GM12865 (cell line): Measurements from ENCODE around the gene METRNL.

ENCODE experiments used
- DNase-seq: peaks from one replicate; pipeline ENCODE4 v3.0.0; 2010; ENCODE audit warnings: low read depth
- H3K4me3 ChIP-seq: 2 replicates; pipeline ENCODE4 v1.5.1; 2011; ENCODE audit warnings: mild to moderate bottlenecking, low read depth, low read length, control low read depth
- TF ChIP-seq, protein P1 (sequence below): IDR thresholded peaks from 2 replicates; pipeline ENCODE4 v1.5.1; 2011; ENCODE audit warnings: low read length, control low read depth, low read depth, inconsistent platforms; ENCODE audit not compliant: insufficient read depth; ENCODE audit errors: missing control alignments

Gene METRNL

DNA sequence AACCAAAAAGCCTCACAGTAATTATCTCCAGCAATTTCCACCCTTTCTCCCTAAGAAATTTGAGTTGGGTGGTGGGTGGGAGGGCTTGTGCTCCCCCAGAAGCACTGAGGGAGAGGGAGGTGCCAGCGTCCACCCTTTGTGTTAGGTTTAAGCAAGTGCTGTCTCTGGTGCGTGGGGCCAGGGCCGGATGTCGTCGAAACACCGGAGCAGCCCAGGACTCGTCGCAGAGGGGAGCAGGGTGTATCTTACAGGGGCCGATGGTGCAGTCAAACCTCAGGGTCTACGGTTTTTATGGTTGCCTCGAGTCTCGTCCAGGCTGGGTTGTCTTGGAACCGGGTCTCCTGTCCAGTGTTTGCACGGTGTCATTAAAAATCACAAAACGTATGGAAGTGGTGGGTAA, 35.3 kb downstream of the METRNL start:
- H3K4me3 ChIP-seq: no peak overlapping the region

DNA sequence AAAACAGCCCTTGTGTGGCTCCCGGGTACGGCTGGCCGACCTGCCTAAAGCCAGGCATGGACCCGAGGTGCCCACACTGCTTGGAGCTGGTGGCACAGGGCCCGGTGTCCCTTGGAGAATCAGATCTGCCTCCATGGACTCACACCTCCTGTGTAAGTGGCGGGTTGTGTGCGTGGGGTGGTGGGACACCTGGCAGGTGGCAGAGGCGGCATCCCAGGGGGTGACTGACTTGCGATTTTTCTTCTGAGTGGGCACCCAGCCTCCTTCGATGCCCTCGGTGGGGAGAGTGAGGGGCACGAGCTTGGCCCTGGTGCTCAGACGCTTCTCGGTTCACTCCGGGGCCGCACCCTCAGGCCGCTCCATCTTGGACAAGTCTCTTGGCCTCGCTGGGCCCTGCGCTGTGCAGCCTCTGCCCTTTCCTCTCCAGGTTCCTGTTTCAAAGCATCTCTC, 35.8 kb downstream of the METRNL start:
- no peak for DNase-seq
- no peak overlapping the region for H3K4me3 ChIP-seq
- TF ChIP-seq, protein P1, sequence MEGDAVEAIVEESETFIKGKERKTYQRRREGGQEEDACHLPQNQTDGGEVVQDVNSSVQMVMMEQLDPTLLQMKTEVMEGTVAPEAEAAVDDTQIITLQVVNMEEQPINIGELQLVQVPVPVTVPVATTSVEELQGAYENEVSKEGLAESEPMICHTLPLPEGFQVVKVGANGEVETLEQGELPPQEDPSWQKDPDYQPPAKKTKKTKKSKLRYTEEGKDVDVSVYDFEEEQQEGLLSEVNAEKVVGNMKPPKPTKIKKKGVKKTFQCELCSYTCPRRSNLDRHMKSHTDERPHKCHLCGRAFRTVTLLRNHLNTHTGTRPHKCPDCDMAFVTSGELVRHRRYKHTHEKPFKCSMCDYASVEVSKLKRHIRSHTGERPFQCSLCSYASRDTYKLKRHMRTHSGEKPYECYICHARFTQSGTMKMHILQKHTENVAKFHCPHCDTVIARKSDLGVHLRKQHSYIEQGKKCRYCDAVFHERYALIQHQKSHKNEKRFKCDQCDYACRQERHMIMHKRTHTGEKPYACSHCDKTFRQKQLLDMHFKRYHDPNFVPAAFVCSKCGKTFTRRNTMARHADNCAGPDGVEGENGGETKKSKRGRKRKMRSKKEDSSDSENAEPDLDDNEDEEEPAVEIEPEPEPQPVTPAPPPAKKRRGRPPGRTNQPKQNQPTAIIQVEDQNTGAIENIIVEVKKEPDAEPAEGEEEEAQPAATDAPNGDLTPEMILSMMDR: no peak

More for the DNA sequence above, 35.3 kb downstream of the METRNL start:
- no peak for DNase-seq
- TF ChIP-seq, protein P1: no peak

DNA sequence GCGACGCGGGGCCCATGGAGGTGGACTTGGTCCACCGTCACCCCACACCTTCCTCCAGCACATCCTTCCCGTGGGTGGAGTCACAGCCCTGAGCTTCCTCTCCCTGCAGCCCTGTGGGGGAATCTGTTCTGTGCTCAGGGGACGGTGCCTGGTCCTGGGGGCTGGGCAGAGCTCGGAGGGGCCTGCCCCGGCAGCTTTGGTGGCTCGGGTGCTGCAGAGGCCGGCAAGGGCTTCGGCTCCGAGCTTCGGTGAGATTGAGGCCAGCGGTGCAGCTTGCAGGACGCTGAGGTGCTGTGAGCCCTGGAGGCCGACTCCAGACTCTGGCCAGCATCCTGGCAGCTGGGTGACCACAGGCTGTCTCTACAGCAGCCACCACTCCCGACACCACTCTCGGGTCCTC, 36.4 kb downstream of the METRNL start:
- TF ChIP-seq, protein P1: no peak
- DNase-seq: no peak
- no peak overlapping the region for H3K4me3 ChIP-seq

DNA sequence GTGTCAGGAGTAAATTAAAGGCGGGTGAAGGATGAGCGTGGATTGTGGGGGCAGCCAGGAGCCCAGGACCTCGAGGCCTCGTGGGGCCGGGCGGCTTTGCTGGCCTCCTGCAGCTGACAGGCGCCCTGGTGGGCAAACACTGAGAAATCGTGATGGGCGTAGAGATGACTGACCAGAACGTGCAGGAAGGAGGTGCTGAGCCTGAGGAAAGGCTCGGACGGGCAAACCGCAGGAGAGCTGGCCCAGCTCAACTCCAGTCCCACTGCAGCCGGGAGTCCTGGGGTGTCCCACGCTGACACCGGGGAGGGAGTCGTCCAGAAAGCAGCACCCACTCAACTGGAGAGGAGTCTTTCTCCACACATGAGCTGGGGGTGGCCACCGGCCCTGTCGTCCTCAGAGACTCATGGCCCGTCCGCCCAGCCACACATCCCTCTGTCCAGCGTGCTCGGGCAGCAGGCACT, 36.9 kb downstream of the METRNL start:
- H3K4me3 ChIP-seq: no peak overlapping the region
- DNase-seq: no peak
- TF ChIP-seq, protein P1: no peak

DNA sequence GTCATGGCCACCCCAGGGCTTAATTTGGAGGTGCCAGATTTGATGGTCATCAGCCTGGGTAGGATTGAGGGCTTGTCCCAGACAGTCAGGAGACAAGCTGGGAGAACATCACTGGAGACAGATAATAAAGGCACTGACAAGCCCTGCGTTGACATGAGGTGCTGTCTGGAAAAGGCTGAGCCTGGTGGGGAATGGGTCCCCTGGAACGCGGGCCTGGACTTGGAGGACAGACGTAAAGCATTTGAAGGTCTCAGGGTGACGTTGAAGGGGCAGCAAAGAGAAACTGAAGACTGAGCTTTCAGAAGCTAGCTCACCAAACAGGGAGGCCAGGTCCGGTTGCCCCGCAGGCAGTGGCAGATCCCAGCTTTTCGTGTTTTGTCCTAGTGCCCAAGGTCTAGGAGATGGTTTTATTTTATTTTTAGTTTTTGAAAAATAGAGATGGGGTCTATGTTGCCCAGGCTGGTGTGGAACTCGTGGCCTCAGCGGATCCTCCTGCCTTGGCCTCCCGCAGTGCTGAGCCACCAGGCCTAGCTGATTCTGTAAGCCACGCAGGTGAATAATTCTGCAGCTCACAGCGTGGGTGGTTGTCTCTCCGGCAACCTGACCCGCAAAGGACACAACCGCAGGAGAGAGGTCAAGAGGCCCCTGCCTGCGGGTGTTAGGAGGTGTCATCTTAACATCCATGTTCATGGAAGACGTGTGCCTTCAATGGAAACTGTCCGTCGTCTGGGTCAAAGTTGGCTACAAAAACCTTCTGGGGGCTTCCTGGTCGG, 37.6 kb downstream of the METRNL start:
- TF ChIP-seq, protein P1: no peak
- no peak for DNase-seq

DNA sequence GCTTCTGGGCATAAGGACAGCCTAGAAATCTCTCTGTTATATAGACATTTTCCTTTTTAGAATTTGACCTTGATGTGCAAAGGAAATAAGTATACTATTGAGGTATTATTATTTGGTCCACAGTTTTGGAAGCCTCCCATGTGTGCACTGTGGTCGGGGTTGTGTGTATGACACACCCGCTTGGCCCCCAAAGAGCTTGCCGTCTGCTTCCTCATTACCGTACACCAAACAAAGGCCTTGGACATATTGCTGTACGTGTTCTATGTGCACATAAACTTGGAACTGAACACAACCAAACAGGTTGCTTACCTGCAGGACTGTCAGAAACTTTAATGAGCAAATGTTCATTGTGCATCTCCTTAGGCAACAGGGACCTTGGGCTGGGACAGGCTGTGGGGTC, 38.2 kb downstream of the METRNL start:
- TF ChIP-seq, protein P1: no peak
- no peak overlapping the region for H3K4me3 ChIP-seq
- DNase-seq: no peak

More for the DNA sequence above, 37.6 kb downstream of the METRNL start:
- no peak overlapping the region for H3K4me3 ChIP-seq
